SK-N-SH (cell line): Measurements from ENCODE around the gene GABRA1.

Source experiments
- CHD2 ChIP-seq: fragments of 150-350 bp; IDR thresholded peaks from 2 replicates; pipeline ENCODE4 v1.6.1; 2018; ENCODE audit warnings: low read length; ENCODE audit not compliant: partially characterized antibody
- EP300 ChIP-seq, 2 experiments: IDR thresholded peaks; 2 replicates each; pipeline versions ENCODE4 v1.4.0 to v1.6.1; 2012; ENCODE audit warnings: borderline replicate concordance in 1 of 2, low read depth in 1 of 2, low read length in 1 of 2
- FOXJ3 ChIP-seq: sonication (generic); formaldehyde crosslinking; IDR thresholded peaks from 2 replicates; pipeline ENCODE4 v1.5.1; 2020; ENCODE audit warnings: mild to moderate bottlenecking, missing genetic modification reagents
- FOXM1 ChIP-seq: IDR thresholded peaks from 2 replicates; pipeline ENCODE4 v1.4.0; 2012; ENCODE audit warnings: low read depth, mild to moderate bottlenecking
- POLR2AphosphoS5 ChIP-seq: IDR thresholded peaks from 2 replicates; pipeline ENCODE4 v1.6.1; 2012; ENCODE audit warnings: low read depth, low read length
- TCF12 ChIP-seq: IDR thresholded peaks from 2 replicates; pipeline ENCODE4 v1.4.0; 2012
- YY1 ChIP-seq: IDR thresholded peaks from 2 replicates; pipeline ENCODE4 v1.4.0; 2012; ENCODE audit warnings: low read depth, mild to moderate bottlenecking
- TF ChIP-seq, protein P1 (sequence below): fragments of 200-600 bp; sonication (generic); IDR thresholded peaks from 2 replicates; pipeline ENCODE4 v1.6.1; 2017; ENCODE audit warnings: antibody characterized with exemption, mild to moderate bottlenecking, moderate library complexity
- TF ChIP-seq, protein P2 (sequence below): IDR thresholded peaks from 2 replicates; pipeline ENCODE4 v1.4.0; 2012; ENCODE audit warnings: low read depth, borderline replicate concordance
- TF ChIP-seq, protein P3 (sequence below): IDR thresholded peaks from 2 replicates; pipeline ENCODE4 v1.4.0; 2012; ENCODE audit warnings: low read depth

DNA sequence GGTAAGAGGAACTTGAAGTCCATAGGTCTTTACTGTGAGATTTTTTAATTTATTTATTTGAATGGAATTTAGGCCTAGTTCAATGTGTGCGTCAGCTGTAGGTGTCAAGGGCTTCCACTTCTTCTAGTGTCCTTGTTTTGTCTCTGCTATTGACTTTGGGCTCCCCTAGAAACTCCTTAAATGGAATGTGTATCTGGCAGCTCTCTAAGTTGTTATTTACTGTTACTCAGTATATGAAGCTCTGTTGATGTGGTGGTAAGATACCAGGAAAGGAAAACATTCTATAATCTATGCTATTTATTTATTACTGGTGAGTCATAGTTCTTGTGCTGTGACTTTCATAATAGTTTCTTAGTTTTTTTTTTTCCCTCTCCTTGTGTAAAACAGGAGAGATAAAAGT is 97.1 kb downstream of the GABRA1 start:
- TF ChIP-seq, protein P1, sequence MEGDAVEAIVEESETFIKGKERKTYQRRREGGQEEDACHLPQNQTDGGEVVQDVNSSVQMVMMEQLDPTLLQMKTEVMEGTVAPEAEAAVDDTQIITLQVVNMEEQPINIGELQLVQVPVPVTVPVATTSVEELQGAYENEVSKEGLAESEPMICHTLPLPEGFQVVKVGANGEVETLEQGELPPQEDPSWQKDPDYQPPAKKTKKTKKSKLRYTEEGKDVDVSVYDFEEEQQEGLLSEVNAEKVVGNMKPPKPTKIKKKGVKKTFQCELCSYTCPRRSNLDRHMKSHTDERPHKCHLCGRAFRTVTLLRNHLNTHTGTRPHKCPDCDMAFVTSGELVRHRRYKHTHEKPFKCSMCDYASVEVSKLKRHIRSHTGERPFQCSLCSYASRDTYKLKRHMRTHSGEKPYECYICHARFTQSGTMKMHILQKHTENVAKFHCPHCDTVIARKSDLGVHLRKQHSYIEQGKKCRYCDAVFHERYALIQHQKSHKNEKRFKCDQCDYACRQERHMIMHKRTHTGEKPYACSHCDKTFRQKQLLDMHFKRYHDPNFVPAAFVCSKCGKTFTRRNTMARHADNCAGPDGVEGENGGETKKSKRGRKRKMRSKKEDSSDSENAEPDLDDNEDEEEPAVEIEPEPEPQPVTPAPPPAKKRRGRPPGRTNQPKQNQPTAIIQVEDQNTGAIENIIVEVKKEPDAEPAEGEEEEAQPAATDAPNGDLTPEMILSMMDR = no peak
- TF ChIP-seq FOXJ3 = no peak
- TF ChIP-seq CHD2 = no peak
- TF ChIP-seq, protein P2, sequence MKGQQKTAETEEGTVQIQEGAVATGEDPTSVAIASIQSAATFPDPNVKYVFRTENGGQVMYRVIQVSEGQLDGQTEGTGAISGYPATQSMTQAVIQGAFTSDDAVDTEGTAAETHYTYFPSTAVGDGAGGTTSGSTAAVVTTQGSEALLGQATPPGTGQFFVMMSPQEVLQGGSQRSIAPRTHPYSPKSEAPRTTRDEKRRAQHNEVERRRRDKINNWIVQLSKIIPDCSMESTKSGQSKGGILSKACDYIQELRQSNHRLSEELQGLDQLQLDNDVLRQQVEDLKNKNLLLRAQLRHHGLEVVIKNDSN = no peak
- TF ChIP-seq EP300 (IDR thresholded peaks at IDR 0.05; ENCODE audit: borderline replicate concordance in 1 of 2, low read depth in 1 of 2, low read length in 1 of 2) = no peak
- TF ChIP-seq, protein P3, sequence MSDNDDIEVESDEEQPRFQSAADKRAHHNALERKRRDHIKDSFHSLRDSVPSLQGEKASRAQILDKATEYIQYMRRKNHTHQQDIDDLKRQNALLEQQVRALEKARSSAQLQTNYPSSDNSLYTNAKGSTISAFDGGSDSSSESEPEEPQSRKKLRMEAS = no peak
- no peak for TF ChIP-seq YY1
- TF ChIP-seq TCF12 = no peak
- no peak for TF ChIP-seq FOXM1
- no peak for TF ChIP-seq POLR2AphosphoS5
